ENCODE data around the gene ALOX15.

- no peak for TF ChIP-seq EZH2 (IDR thresholded peaks at IDR 0.05; ENCODE audit: low read length, missing control alignments)
- TF ChIP-seq CTCF (conservative IDR thresholded peaks at IDR 0.05 in 1 of 2, IDR thresholded peaks at IDR 0.05 in 1 of 2; ENCODE audit: low read depth in 1 of 2, low read length in 2 of 2) = no peak
These were observed 40.2 kb downstream of the ALOX15 start for GRCh38 chr17:4601326-4601725.
